ENCODE results near the gene MRI1.

The MRI1 gene

DNA sequence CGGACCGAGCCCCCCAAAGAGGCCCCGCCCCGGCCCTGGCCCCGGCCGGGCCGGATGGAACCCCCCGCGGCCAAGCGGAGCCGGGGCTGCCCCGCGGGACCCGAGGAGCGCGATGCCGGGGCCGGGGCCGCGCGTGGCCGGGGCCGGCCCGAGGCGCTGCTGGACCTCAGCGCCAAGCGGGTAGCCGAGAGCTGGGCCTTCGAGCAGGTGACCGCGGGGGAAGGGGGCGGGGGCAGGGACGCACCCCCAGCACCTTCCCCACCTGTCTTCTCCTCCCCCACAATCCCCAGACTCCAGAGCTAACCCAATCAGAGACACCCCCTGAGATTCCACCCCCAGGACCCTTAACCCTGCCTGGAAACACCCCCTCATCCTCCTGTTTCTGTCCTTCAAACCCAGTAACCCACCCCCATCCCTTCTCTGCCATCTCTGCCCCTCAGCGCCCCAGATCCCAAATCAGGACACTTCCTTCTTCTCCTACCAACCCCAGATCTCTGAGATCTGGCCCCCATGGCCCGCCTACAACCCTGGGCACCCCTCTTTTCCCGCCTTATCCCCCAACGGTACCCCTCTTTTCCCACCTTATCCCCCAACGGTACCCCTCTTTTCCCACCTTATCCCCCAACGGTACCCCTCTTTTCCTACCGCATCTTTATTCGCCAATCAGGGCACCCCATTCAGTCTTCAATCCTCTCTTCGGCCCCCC lies 31.4 kb downstream of the MRI1 start:
- DNase-seq, result no peak

DNA sequence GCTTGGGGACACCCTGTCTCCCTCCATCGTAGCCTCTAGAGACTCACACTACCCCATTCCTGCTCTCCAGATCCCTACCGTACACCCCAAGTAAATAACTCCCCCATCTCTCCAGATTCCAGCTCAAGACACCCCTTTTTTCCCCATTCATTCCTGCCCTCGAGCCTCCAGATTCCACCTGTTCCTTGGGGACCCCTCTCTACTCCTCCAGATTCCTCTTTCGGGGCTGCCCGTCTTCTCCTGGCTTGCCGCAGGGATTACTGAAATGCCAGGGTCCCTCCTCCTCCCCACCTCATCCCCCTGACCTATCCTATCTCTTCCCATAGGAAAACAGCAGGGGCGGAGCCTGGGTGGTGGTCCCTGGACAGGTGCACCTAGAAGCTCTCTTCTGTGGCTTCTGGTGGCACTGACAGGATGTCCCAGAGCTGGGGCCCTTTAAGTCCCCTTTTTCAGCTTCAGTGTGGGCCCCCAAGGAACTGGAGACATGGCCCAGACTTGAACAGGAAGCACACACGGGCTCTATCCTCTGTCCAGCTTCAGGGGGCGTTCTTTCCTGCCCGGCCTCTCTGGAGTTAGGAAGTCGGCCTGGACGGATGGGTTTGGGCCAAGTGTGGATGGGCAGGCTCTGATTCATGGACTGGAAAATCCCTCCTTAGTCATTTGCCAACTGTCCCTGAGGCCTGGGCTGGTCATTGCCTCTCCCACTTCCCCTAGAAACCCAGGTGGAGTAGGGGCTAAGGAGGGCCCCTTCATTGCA lies 32.2 kb downstream of the MRI1 start:
- DNase-seq, result no peak

DNA sequence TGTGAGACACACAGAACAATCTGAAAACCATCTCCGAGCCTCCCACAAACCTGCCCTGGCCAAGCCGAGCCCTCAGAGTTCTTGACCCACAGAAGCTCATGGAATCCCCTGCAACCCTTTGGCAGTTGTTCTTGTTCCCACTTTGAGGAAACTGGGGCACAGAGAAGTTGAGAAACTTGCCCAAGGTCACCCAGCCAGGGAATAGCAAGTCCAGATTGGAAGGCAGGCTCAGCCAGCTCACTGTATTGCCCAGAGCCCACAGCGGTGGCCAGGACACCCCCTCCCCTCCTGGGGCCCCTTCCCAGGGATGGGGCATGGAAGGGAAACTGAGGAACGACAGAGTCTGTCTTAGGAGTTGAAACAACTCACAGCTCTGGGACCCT lies 32.7 kb downstream of the MRI1 start:
- no peak for DNase-seq

- no peak for DNase-seq
These were observed 33.5 kb downstream of the MRI1 start for GRCh38 chr19:13797870-13798269.

- no peak for DNase-seq
These were observed 35.3 kb downstream of the MRI1 start for GRCh38 chr19:13799669-13800068.

DNA sequence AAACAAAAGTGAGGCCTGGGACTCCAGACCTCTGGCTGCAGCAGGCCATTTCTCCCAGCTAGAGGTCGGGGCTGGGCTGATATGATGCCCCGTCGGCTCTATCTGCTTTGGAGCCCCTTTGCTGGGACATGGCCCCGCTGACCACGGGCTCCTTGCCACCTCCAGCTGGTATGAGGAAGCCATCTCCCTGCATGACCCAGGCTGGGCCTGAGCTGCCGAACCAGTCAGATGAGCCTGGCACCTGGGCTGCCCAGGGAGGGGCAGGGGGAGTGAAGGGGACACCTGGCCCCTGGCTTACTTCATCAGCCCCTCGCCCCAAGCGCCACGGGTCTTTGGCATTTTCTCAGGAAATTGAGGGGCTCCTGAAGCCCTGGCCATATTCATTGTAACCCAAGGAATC lies 38.7 kb downstream of the MRI1 start:
- no peak for DNase-seq

GRCh38 chr19:13804830-13805683 lies 40.7 kb downstream of the MRI1 start:
- DNase-seq, result no peak

GRCh38 chr19:13806728-13807127 lies 42.4 kb downstream of the MRI1 start:
- DNase-seq, result no peak

GRCh38 chr19:13807421-13808021 lies 43.2 kb downstream of the MRI1 start:
- DNase-seq, result no peak

DNA sequence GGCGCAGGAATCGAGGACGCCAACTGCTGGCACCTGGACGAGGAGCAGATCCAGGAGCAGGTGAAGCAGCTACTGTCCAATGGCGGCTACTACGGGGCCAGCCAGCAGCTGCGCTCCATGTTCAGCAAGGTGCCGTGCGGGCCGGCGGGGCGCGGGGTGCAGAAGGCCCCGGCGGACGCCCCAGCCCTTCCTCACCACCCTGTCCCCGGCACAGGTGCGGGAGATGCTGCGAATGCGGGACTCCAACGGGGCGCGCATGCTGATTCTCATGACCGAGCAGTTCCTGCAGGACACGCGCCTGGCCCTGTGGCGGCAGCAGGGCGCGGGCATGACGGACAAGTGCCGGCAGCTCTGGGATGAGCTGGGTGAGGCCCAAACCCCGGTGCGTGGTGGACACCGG lies 44.5 kb downstream of the MRI1 start:
- DNase-seq, result no peak

DNA sequence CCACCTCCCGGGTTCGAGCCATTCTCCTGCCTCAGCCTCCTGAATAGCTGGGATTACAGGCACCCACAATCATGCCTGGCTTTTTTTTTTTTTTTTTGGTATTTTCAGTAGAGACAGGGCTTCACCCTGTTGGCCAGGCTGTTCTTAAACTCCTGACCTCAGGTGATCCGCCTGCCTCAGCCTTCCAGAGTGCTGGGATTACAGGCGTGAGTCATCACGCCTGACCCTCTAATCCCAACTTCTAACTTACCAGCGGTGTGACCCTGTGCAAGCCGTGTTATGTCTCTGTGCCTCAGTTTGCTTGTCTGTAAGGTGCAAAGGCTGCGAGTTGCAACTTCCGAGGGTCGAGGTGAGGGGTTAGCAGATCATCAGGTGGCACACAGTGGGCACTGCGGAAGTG lies 48.2 kb downstream of the MRI1 start:
- DNase-seq, result no peak

GRCh38 chr19:13813147-13813546 lies 48.8 kb downstream of the MRI1 start:
- DNase-seq, result no peak

DNA sequence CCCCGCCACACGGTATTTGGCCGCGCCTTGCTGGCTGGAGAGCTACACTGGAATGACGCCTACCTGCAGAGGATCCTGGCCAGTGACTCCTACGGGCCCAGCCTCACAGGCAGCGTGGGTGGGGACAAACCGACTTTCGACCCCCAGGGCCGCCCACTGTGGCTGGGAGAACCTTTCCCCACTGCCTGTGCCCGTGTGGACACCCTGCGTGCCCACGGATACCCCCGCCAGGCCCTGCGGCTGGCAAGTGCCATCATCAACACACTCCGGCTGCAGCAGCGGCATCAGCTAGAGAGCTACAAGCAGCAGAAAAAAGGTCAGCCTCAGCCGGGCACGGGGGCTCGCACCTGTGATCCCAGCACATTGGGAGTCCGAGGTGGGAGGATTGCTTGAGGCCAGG lies 50.2 kb downstream of the MRI1 start:
- DNase-seq, result no peak

- DNase-seq, result peak; percentile 28 to 54
These were observed 52.8 kb downstream of the MRI1 start for GRCh38 chr19:13817018-13817614.

GRCh38 chr19:13817615-13818371 lies 53.5 kb downstream of the MRI1 start:
- peak; percentile 77 to 82 for DNase-seq

DNA sequence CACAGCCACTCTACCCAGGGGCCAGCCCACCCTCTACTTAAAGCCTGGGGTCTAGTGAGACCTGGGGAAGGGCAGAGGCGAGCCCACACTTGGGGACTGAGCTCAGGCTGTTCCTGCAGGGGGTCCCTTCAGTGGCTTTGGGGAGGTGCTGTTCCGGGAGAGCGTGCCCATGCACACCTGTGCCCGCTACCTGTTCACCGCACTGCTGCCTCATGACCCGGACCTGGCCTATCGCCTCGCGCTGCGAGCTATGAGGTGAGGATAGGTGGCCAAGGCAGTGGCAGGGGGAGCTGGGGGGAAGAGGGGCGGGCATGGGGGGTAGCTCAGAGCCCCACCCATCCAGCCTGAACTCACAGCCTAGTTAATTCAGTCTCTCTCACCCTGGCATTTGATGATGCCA lies 54.9 kb downstream of the MRI1 start:
- no peak for DNase-seq

GRCh38 chr19:13821292-13821691 lies 57.0 kb downstream of the MRI1 start:
- DNase-seq, result no peak

- DNase-seq, result no peak
These were observed 58.9 kb downstream of the MRI1 start for GRCh38 chr19:13823256-13823655.
